SK-N-SH (cell line): ENCODE measurements around the gene SCN7A. TPM values are rescaled to one million over a fixed set of nuclear protein-coding genes. Genes with fewer than 3 reads are reported as not detected.

ENCODE experiments used
- CTCF ChIA-PET: fragments of 300-600, 350-600 bp; formaldehyde crosslinking; extraction: SDS; loops from one replicate; lab custom pipeline; 2021; lab: Yijun Ruan, JAX
- POLR2A ChIA-PET: fragments of 350-600 bp; sonication (Branson Sonifier 250); formaldehyde crosslinking; extraction: SDS; loops from one replicate; lab custom pipeline; 2020; ENCODE audit warnings: antibody characterized with exemption, inconsistent platforms; lab: Yijun Ruan, JAX
- DNase-seq: peaks from one replicate; pipeline ENCODE4 v3.0.0; 2012
- H2AFZ ChIP-seq: fragments of 200-600 bp; sonication (generic); 2 replicates; pipeline ENCODE4 v1.8.1; 2016; ENCODE audit warnings: antibody characterized with exemption, mild to moderate bottlenecking, low read depth
- H3F3A ChIP-seq: fragments of 200-600 bp; sonication (generic); replicated peaks from 2 replicates; pipeline ENCODE3; 2016; ENCODE audit warnings: antibody characterized with exemption, mild to moderate bottlenecking; ENCODE audit not compliant: insufficient read depth
- H3K27ac ChIP-seq, 2 experiments: fragments of 200-500 bp in 1 of 2; fragments of 200-600 bp in 1 of 2; sonication (Bioruptor generic) in 1 of 2; sonication (generic), shearing (Covaris generic) in 1 of 2; 2 replicates each; pipeline versions ENCODE4 v1.5.1 to v1.6.1; 2014 to 2016; ENCODE audit warnings: low read depth in 2 of 2, inconsistent platforms in 1 of 2, low read length in 1 of 2, mild to moderate bottlenecking in 1 of 2, mixed read lengths in 1 of 2
- H3K27me3 ChIP-seq: fragments of 200-600 bp; sonication (generic), shearing (Covaris generic); 2 replicates; pipeline ENCODE4 v1.6.1; 2016; ENCODE audit warnings: mixed run types; ENCODE audit not compliant: insufficient read depth
- H3K36me3 ChIP-seq, 2 experiments: fragments of 200-500 bp in 1 of 2; fragments of 200-600 bp in 1 of 2; sonication (Bioruptor generic) in 1 of 2; sonication (generic) in 1 of 2; replicated peaks in 1 of 2; 2 replicates each; pipeline versions ENCODE3 to v1.5.1; 2014 to 2016; ENCODE audit warnings: low read length in 1 of 2, mild to moderate bottlenecking in 1 of 2; ENCODE audit not compliant: insufficient read depth in 2 of 2, control insufficient read depth in 1 of 2
- H3K4me1 ChIP-seq, 2 experiments: fragments of 200-500 bp in 1 of 2; fragments of 200-600 bp in 1 of 2; sonication (Bioruptor generic) in 1 of 2; sonication (generic), shearing (Covaris generic) in 1 of 2; 2 replicates each; pipeline versions ENCODE4 v1.5.1 to v1.6.1; 2014 to 2016; ENCODE audit warnings: low read depth in 1 of 2, low read length in 1 of 2, mixed run types in 1 of 2; ENCODE audit not compliant: insufficient read depth in 2 of 2, control insufficient read depth in 1 of 2
- H3K4me2 ChIP-seq: fragments of 200-600 bp; sonication (generic), shearing (Covaris generic); 2 replicates; pipeline ENCODE4 v1.6.1; 2017; ENCODE audit warnings: mixed run types
- H3K4me3 ChIP-seq, 2 experiments: fragments of 200-500 bp in 1 of 2; fragments of 200-600 bp in 1 of 2; sonication (Bioruptor generic) in 1 of 2; sonication (generic), shearing (Covaris generic) in 1 of 2; 2 replicates each; pipeline versions ENCODE4 v1.5.1 to v1.8.1; 2014 to 2016; ENCODE audit warnings: low read depth in 2 of 2, inconsistent platforms in 1 of 2, low read length in 1 of 2, mild to moderate bottlenecking in 1 of 2, mixed read lengths in 1 of 2, moderate library complexity in 1 of 2
- H3K79me2 ChIP-seq: fragments of 200-600 bp; sonication (generic); 2 replicates; pipeline ENCODE4 v1.8.1; 2017; ENCODE audit warnings: mild to moderate bottlenecking; ENCODE audit not compliant: insufficient read depth
- H3K9ac ChIP-seq: fragments of 200-600 bp; sonication (generic); 2 replicates; pipeline ENCODE4 v1.6.1; 2017; ENCODE audit warnings: mixed run types
- H3K9me2 ChIP-seq: fragments of 200-600 bp; sonication (generic); 2 replicates; pipeline ENCODE4 v1.6.1; 2017; ENCODE audit warnings: mixed run types
- H3K9me3 ChIP-seq: fragments of 200-600 bp; sonication (generic); 2 replicates; pipeline ENCODE4 v1.6.1; 2017; ENCODE audit warnings: mixed run types, mild to moderate bottlenecking, moderate library complexity
- H4K20me1 ChIP-seq: fragments of 200-600 bp; sonication (generic); 2 replicates; pipeline ENCODE4 v1.6.1; 2017; ENCODE audit warnings: mild to moderate bottlenecking, mixed run types; ENCODE audit not compliant: insufficient read depth
- CHD2 ChIP-seq: fragments of 150-350 bp; IDR thresholded peaks from 2 replicates; pipeline ENCODE4 v1.6.1; 2018; ENCODE audit warnings: low read length; ENCODE audit not compliant: partially characterized antibody
- EP300 ChIP-seq, 2 experiments: IDR thresholded peaks; 2 replicates each; pipeline versions ENCODE4 v1.4.0 to v1.6.1; 2012; ENCODE audit warnings: borderline replicate concordance in 1 of 2, low read depth in 1 of 2, low read length in 1 of 2
- GABPA ChIP-seq: IDR thresholded peaks from 2 replicates; pipeline ENCODE4 v1.4.0; 2012; ENCODE audit warnings: low read depth, mild to moderate bottlenecking
- JUND ChIP-seq: IDR thresholded peaks from 2 replicates; pipeline ENCODE4 v1.4.0; 2012
- NRF1 ChIP-seq: IDR thresholded peaks from 2 replicates; pipeline ENCODE4 v1.6.1; 2012; ENCODE audit warnings: low read depth, mild to moderate bottlenecking, low read length
- RAD21 ChIP-seq: IDR thresholded peaks from 2 replicates; pipeline ENCODE4 v1.6.1; 2012; ENCODE audit warnings: mild to moderate bottlenecking, low read length
- SMC3 ChIP-seq: IDR thresholded peaks from 2 replicates; pipeline ENCODE4 v1.6.1; 2012; ENCODE audit warnings: low read depth, low read length, improper control_type of control experiment
- TAF1 ChIP-seq: IDR thresholded peaks from 2 replicates; pipeline ENCODE4 v1.6.1; 2012; ENCODE audit warnings: low read depth, mild to moderate bottlenecking, low read length, moderate library complexity, borderline replicate concordance
- TEAD4 ChIP-seq: IDR thresholded peaks from 2 replicates; pipeline ENCODE4 v1.4.0; 2012; ENCODE audit warnings: mild to moderate bottlenecking, borderline replicate concordance; ENCODE audit not compliant: insufficient read depth
- YY1 ChIP-seq: IDR thresholded peaks from 2 replicates; pipeline ENCODE4 v1.4.0; 2012; ENCODE audit warnings: low read depth, mild to moderate bottlenecking
- WGBS: methylation state at CpG from one replicate; pipeline ENCODE4 v1.1.6; 2017; ENCODE audit warnings: low lambda C conversion rate; 5-methylcytosine and 5-hydroxymethylcytosine counted together
- polyA plus RNA-seq, 3 experiments: library from polyadenylated mRNA; depleted of rRNA; stranded (reverse); fragments of >200 nt; gene quantifications; 2 replicates each; pipeline ENCODE4 v1.2.3, GENCODE V29; 2012
- TF ChIP-seq, protein P1 (sequence below): fragments of 200-600 bp; sonication (generic); IDR thresholded peaks from 2 replicates; pipeline ENCODE4 v1.6.1; 2017; ENCODE audit warnings: antibody characterized with exemption, mild to moderate bottlenecking, moderate library complexity
- TF ChIP-seq, protein P2 (sequence below): IDR thresholded peaks from 2 replicates; pipeline ENCODE4 v1.4.0; 2012; ENCODE audit warnings: low read depth, borderline replicate concordance
- TF ChIP-seq, protein P3 (sequence below): IDR thresholded peaks from 2 replicates; pipeline ENCODE4 v1.4.0; 2012; ENCODE audit warnings: low read depth

Gene SCN7A
- polyA plus RNA-seq, 1 of the 3 experiments (the other 2 are of a cell fraction), result 0.02 TPM

DNA sequence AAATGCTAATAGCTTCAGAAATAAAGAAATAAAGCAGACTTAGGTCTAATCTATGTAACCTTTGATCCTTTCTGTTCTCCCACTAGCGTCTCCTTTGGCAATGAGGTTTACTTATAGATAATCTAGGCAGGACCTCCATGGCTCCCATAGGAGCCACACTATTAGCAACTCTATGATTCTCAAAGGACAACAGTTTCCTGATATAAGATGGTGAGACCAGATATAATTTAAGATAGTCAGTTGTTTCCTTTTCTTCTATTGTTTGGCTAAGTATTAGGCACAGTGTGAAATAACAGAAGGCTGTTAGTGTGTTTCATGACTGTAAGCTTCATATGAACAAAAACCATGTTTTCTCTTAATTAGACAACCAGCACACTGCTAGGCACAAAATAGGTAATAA lies 59.6 kb downstream of the SCN7A start:
- H3K9ac ChIP-seq, result no peak overlapping the region
- no peaks in the 10 kb centered on the region for H3K36me3 ChIP-seq
- no peaks in the 10 kb centered on the region for H3F3A ChIP-seq
- H4K20me1 ChIP-seq, result no peaks in the 10 kb centered on the region
- no peak overlapping the region for H3K4me2 ChIP-seq
- 79% methylated on average over 1 of the region's 1 CpG for WGBS
- CTCF ChIA-PET, result interaction anchor here (1.6 to 1.8 kb wide), 2 partner anchors 17 to 82 kb away, joined by 5 read pairs; no protein-coding TSS in a partner anchor
- no peak overlapping the region for H3K4me3 ChIP-seq
- H3K9me3 ChIP-seq, result no peaks in the 10 kb centered on the region; the same call in 1 of the 2 replicates
- H2AFZ ChIP-seq, result no peak overlapping the region
- H3K79me2 ChIP-seq, result no peaks in the 10 kb centered on the region
- POLR2A ChIA-PET, result no interaction called here
- no peaks in the 10 kb centered on the region; a peak in 1 of 4 replicates for H3K4me1 ChIP-seq
- no peak overlapping the region for H3K27ac ChIP-seq
- DNase-seq, result no peak
- no peaks in the 10 kb centered on the region for H3K27me3 ChIP-seq
- no peaks in the 10 kb centered on the region for H3K9me2 ChIP-seq
- no peak for TF ChIP-seq RAD21
- TF ChIP-seq GABPA, result no peak
- no peak for TF ChIP-seq SMC3
- TF ChIP-seq, protein P1, sequence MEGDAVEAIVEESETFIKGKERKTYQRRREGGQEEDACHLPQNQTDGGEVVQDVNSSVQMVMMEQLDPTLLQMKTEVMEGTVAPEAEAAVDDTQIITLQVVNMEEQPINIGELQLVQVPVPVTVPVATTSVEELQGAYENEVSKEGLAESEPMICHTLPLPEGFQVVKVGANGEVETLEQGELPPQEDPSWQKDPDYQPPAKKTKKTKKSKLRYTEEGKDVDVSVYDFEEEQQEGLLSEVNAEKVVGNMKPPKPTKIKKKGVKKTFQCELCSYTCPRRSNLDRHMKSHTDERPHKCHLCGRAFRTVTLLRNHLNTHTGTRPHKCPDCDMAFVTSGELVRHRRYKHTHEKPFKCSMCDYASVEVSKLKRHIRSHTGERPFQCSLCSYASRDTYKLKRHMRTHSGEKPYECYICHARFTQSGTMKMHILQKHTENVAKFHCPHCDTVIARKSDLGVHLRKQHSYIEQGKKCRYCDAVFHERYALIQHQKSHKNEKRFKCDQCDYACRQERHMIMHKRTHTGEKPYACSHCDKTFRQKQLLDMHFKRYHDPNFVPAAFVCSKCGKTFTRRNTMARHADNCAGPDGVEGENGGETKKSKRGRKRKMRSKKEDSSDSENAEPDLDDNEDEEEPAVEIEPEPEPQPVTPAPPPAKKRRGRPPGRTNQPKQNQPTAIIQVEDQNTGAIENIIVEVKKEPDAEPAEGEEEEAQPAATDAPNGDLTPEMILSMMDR, result no peak
- TF ChIP-seq NRF1, result no peak
- TF ChIP-seq, protein P2, sequence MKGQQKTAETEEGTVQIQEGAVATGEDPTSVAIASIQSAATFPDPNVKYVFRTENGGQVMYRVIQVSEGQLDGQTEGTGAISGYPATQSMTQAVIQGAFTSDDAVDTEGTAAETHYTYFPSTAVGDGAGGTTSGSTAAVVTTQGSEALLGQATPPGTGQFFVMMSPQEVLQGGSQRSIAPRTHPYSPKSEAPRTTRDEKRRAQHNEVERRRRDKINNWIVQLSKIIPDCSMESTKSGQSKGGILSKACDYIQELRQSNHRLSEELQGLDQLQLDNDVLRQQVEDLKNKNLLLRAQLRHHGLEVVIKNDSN, result no peak
- TF ChIP-seq, protein P3, sequence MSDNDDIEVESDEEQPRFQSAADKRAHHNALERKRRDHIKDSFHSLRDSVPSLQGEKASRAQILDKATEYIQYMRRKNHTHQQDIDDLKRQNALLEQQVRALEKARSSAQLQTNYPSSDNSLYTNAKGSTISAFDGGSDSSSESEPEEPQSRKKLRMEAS, result no peak
- no peak for TF ChIP-seq JUND
- TF ChIP-seq TEAD4, result no peak
- no peak for TF ChIP-seq TAF1

GRCh38 chr2:166433457-166433856 lies 60.6 kb downstream of the SCN7A start:
- H3K4me2 ChIP-seq, result no peak overlapping the region
- ChIA-PET CTCF (interaction anchor here (1.1 to 3.0 kb wide), 5 partner anchors 12 to 253 kb away, joined by 3 to 6 read pairs (median 5); no protein-coding TSS in a partner anchor), POLR2A (no interaction called here)
- no peak overlapping the region for H3K9ac ChIP-seq
- peak; percentile 5 for DNase-seq
- H3K9me2 ChIP-seq, result no peaks in the 10 kb centered on the region
- TF ChIP-seq, protein P3, result no peak
- TF ChIP-seq EP300 (IDR thresholded peaks at IDR 0.05; ENCODE audit: borderline replicate concordance in 1 of 2, low read depth in 1 of 2, low read length in 1 of 2), result 0 out of 4 replicates have a peak, but pooled peaks of 1 of the 2 experiments have one; percentile 26
- peak; percentile 29 for TF ChIP-seq CHD2
- TF ChIP-seq JUND, result no peak
- no peak for TF ChIP-seq YY1
- no peaks in the 10 kb centered on the region for H3K79me2 ChIP-seq
- WGBS, result 4% methylated on average over 1 of the region's 1 CpG
- H3K36me3 ChIP-seq, result no peaks in the 10 kb centered on the region
- no peaks in the 10 kb centered on the region; a peak in 1 of 4 replicates for H3K4me1 ChIP-seq
- H2AFZ ChIP-seq, result no peak overlapping the region
- no peaks in the 10 kb centered on the region for H3F3A ChIP-seq
- no peaks in the 10 kb centered on the region for H4K20me1 ChIP-seq
- no peak overlapping the region for H3K4me3 ChIP-seq
- H3K27me3 ChIP-seq, result no peaks in the 10 kb centered on the region
- H3K27ac ChIP-seq, result peak overlapping the region in 1 of 2 experiments; percentile 60; a peak in 2 of 4 replicates
- H3K9me3 ChIP-seq, result no peaks in the 10 kb centered on the region; the same call in 1 of the 2 replicates
